ENCODE measurements around the gene ZNF708.
"Not testable (repeated sequence)": the region's sequence is repeated elsewhere in the genome, so short reads cannot be mapped to it uniquely, and the experiment has no call there.

Gene ZNF708

GRCh38 chr19:21328885-21329605, at the start of gene ZNF708:
Gene ZNF708, minus strand, starts transcription at chr19:21329410. Its CDS starts 198 bp downstream, at chr19:21329212.
- DNase-seq (ENCODE audit: low spot score) = peak; percentile 91

GRCh38 chr19:21362291-21362690, 33.1 kb upstream of the ZNF708 start:
- no peak for DNase-seq (ENCODE audit: low spot score)

- peak; percentile 94 for DNase-seq (ENCODE audit: low spot score)
These were observed 29.7 kb upstream of the ZNF708 start, which contains the start of gene ZNF738 for GRCh38 chr19:21358768-21359451. Gene ZNF738, plus strand, starts transcription at chr19:21359000. Its CDS starts 141 bp downstream, at chr19:21359141.

GRCh38 chr19:21352830-21353229, 23.6 kb upstream of the ZNF708 start:
- DNase-seq (ENCODE audit: low spot score) = no peak

- DNase-seq (ENCODE audit: low spot score) = not testable (repeated sequence)
These were observed 15.6 kb upstream of the ZNF708 start for GRCh38 chr19:21344841-21345240.

- DNase-seq (ENCODE audit: low spot score) = no peak
These were observed 6.5 kb upstream of the ZNF708 start for GRCh38 chr19:21335721-21336120.

GRCh38 chr19:21328406-21328805, 804 bp downstream of the ZNF708 start:
- no peak for DNase-seq (ENCODE audit: low spot score)

- no peak for DNase-seq (ENCODE audit: low spot score)
These were observed 3.0 kb downstream of the ZNF708 start for GRCh38 chr19:21326169-21326568.

GRCh38 chr19:21323000-21323399, 6.2 kb downstream of the ZNF708 start:
- no peak for DNase-seq (ENCODE audit: low spot score)

- DNase-seq (ENCODE audit: low spot score) = no peak
These were observed 6.7 kb downstream of the ZNF708 start for GRCh38 chr19:21322528-21322927.

GRCh38 chr19:21321996-21322395, 7.2 kb downstream of the ZNF708 start:
- DNase-seq (ENCODE audit: low spot score) = no peak

GRCh38 chr19:21321134-21321533, 8.1 kb downstream of the ZNF708 start:
- no peak for DNase-seq (ENCODE audit: low spot score)

- DNase-seq (ENCODE audit: low spot score) = no peak
These were observed 11.4 kb downstream of the ZNF708 start for GRCh38 chr19:21317821-21318220.

- no peak for DNase-seq (ENCODE audit: low spot score)
These were observed 14.5 kb downstream of the ZNF708 start for GRCh38 chr19:21314676-21315075.

- DNase-seq (ENCODE audit: low spot score) = not testable (repeated sequence)
These were observed 16.4 kb downstream of the ZNF708 start for GRCh38 chr19:21312807-21313206.

- no peak for DNase-seq (ENCODE audit: low spot score)
These were observed 20.4 kb downstream of the ZNF708 start for GRCh38 chr19:21308773-21309172.

- not testable (repeated sequence) for DNase-seq (ENCODE audit: low spot score)
These were observed 22.2 kb downstream of the ZNF708 start for GRCh38 chr19:21306881-21307479.

- not testable (repeated sequence) for DNase-seq (ENCODE audit: low spot score)
These were observed 35.4 kb downstream of the ZNF708 start for GRCh38 chr19:21293768-21294167.

GRCh38 chr19:21269813-21270212, 59.4 kb downstream of the ZNF708 start:
- DNase-seq (ENCODE audit: low spot score) = no peak

GRCh38 chr19:21264891-21265290, 64.3 kb downstream of the ZNF708 start:
- DNase-seq (ENCODE audit: low spot score) = no peak

GRCh38 chr19:21264416-21264815, 64.8 kb downstream of the ZNF708 start:
- DNase-seq (ENCODE audit: low spot score) = no peak

GRCh38 chr19:21260848-21261381, 68.3 kb downstream of the ZNF708 start:
- DNase-seq (ENCODE audit: low spot score) = not testable (repeated sequence)

Data from hepatic stellate cell (primary cell).